NCI-H2029 (cell line): ENCODE measurements around the gene SERPING1.

ENCODE experiments used
- DNase-seq: peaks from one replicate; lab custom pipeline; 2025; lab: John Stamatoyannopoulos, UW

SERPING1 gene

DNA sequence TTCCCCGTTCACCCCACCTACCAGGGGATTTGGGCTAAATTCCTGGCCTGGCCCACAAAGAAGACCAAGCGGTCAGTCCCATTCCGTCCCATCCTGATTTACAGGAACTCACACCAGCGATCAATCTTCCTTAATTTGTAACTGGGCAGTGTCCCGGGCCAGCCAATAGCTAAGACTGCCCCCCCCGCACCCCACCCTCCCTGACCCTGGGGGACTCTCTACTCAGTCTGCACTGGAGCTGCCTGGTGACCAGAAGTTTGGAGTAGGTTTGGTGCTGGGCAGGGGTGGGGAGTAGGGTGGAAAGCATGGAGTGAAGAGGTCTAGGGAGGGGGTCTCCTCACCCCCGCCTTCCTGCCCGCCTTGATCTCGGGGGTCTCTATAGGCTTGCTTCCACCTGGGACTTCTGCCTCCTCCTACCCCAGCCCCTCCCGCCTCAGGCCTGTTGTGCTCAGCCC lies at the start of gene SERPING1:
Gene SERPING1, plus strand, starts transcription at position 225 of the 455 bp plus-strand sequence. CDS start 586 bp downstream, outside the sequence.
- DNase-seq = no peak

DNA sequence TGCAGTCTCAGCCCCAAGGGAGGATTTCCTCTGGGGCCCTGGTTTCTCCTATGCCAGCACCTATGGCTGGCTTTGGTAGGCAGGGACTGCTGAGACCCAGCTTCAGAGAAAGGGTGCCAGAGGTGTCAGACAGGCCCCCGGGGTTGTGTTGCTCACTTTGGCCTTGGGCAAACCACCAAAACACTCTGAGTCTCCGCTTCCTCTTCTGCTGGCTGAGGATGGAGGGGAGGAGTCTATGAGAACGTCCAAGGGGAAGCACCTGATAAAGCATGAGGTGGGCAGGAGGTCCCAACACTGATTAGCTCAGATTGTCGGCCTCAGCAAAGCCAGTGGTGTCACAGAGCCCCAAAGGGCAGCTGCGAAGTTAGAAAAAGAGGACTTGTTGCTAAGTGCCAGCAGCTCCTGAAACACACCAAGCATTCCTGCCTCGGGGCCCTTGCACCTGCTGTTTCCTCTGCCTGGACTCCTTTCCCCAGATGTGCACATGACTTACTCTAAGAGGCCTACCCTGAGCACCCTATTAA lies 49.6 kb upstream of the SERPING1 start:
- no peak for DNase-seq

DNA sequence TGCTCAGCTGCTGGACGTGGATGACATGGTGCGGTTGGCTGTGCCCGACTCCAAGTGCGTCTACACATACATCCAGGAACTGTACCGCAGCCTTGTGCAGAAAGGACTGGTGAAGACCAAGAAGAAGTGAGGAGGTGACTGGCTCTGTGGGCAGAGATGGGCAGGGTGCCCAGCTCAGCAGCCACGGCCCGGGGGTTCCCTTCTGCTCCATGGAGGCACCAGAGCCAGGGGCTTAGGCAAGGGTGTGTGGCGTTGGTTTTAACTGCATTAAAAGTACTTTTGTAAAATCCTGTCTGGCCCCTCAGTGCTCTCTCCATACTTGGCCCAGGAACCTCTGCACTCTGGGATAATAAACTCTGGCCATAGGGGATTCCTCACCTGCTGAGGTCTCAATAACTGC lies 47.5 kb upstream of the SERPING1 start:
- no peak for DNase-seq

DNA sequence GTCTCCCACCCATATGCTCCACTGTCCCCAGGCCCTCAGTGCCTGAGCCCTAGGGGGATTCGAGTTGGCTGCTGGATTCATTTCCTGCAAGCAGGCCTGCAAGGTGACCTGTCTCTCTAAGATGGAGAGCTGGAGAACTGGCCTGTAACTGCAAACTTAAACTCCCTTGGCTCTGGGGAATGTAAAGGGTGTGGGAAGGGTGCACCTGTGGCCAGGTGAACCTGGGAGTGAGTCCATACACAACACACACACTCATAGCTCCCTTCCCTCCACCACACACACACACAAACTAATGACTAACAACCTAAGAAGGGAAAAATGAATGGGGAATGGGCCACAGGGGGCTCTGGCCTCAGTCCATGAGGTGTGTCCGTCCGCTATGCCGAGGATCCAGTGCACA lies 45.5 kb upstream of the SERPING1 start:
- DNase-seq = no peak

DNA sequence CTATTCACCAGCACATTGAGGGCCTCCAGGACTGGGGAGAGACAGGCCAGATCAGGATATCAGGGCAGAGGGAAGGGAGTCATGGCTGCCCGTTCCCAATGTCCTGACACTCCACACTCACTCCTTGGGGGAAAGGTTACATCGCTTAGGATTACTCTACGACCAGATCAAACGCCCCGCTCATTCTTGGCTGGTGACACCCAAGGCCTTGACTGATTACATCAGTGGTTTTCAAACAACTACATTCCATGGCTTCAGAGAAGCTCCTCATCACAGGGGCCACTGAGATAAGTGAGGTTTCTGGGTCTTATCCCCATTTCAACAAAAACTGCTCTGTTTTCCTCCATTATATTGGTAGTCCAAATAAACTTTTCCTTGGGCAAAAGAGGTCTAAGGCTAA lies 45.0 kb upstream of the SERPING1 start:
- no peak for DNase-seq

DNA sequence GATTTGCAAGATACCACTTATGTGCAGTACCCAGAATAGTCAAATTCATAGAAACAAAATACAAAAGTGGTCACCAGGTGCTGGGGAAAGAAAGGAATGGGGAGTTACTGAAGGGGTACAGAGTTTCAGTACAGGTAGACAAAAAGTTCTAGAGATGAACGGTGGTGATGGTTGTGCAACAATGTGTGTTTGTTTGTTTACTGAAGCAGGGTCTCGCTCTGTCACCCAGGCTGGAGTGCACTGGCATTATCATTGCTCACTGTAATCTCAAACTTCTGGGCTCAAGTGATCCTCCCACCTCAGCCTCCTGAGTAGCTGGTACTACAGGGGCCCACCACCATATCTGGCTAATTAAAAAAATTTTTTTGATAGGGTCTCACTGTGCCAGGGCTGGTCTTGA lies 42.1 kb upstream of the SERPING1 start:
- DNase-seq = no peak

DNA sequence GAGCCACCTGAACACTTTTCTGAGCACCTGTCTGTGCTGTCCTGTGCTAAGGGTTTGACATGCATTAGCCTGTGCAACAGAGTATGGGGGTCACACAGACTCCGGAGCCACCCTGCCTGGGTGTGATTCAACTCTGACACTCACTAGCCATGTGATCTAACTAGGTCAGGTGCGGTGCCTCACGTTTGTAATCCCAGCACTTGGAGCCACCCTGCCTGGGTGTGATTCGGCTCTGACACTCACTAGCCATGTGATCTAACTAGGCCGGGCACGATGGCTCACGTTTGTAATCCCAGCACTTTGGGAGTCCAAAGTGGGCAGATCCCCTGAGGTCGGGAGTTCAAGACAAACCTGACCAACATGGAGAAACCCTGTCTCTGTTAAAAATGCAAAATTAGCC lies 41.4 kb upstream of the SERPING1 start:
- DNase-seq = no peak

DNA sequence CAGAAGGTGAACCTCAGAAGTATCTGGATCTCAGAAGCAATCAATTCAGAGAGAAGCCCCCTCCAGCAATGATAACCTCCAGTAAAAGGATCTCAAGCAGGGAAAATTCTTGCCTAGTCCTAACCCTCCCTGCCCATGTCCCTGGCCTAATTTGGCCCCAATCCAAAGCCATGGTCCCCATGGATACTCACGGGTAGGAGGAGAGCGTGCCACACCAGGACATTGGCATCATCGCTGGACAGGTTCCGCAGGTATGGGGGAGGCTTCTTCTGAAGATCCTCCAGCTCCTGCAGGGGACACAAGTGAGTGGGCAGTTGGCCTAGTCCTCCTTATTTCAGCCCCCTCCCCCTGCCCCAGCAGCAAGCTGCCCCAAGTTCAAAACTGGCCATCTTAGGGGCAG lies 37.3 kb upstream of the SERPING1 start:
- peak; percentile 23 for DNase-seq

DNA sequence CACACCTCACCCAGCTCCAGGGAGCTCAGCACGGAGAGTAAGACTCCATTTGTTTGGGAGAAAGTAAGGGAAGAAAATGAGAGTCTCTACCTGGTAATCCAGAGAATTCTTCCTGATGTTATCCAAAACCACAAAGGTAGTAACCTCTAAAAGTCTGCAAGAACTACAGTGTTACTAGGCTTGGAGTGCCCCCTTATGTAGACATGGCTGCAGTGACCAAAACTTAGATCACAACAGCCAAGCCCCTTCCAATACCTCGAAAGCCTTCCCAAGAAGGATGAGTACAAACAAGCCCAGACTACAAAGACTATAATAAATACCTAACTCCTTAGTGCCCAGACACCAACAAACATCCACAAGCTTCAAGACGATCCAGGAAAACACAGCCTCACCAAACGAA lies 34.9 kb upstream of the SERPING1 start:
- no peak for DNase-seq

DNA sequence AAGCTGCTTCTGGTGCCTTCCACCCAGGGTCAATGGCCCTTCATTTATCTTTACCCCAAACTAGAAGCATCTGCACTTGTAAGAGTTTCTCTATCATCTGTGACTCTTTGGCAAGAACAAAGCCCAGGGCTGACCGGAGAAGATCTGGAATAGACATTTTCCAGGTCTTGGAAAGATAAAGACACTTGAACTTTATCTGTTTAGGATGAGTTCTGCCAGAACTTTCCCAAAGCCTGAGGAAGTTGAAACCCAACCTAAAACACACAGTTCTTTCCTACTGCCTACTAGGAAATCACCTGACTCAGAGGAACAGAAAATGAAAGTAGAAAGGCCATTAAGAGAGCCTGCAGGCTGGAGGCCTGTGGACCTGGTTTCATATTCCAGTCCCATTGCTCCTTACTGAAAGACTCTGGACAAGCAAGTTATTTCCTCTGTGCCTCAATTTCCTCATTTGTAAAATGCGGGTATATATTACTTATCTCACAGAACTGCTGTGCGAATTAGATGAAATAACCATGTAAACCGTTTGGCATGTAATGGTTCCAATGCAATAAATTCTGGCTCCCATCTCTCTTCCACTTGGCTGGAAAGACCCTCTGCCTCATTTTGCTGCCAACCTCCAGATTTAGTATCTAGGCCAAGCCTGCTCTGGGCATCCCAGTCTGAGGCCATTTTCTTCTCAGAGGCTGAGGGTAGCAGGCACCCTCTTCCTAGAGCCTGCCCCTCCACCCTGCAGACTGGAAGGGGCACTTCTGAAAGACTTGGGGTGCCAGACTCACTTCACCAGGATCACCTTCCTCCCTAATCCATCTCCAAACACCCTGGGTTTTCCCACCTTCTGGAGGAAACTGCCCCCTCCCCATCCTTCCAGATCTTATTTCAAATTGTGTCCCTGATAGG lies 31.2 kb upstream of the SERPING1 start:
- peak; percentile 80 for DNase-seq

DNA sequence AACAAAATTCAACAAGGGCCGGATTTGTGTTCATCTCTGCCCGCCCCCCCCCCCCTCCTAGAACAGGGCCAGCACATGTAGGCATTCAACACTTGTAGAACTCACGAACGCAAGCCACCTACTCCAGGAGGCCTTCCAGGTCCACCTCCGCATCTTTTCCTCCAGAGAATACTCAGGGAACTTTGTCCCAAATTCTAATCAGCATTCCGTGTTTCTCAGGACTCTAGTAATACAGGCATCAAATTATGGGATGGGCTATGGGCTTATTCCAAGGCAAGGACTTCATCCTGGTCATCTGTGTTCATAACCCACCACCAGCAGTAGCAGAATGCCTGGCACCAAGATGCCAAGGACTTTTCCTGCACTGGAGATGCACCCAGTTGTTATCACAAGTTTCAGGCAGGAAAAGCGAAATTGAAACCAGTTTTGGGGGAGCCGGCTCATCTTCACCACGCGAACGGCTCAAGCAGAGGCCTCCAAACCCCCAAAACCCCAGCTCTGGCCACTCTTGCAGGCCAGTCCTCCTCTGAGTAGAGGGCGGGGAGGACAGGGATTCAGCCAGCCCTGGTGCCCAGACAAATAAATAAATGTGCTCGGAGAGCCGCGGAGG lies 30.5 kb upstream of the SERPING1 start:
- no peak for DNase-seq

DNA sequence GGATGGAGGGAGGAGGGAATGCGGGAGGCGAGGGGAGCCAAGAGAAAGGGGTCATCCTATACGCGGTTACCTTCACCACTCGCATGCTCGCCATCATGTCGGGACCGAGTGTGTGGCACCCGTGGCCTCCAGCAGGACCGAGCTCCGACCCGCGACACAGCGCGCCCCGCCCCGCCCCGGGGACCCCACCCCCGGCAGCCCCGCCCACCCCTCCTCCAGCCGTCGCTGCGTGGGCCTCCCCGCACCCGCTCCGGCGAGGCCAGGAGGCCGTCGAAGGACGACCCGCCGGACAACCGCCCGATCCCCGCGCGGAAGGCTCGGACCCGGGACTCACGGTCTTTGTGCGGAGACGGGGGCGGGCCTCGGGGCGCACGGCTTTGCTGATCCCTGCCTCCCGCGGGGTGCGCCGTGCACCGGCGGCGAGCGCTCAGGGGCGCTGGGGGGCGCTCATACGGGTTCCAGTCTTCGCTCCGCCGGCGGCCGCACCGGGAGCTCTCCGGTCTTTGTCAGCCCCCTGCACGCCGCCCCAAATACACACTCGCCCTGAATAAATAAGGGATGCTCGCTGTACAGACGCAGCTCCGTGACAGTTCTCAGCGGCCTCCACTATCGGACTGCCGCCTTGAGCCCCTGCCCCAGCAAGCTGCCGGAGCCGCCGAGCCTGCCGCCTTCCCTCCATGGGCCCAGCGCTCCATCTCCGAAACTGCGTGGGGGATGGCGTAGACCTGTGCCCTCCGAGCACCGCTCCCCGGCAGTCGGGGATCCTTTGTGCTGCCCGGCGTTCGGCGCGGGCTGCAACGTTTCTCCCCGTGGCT lies 29.8 kb upstream of the SERPING1 start, which contains the start of gene UBE2L6:
Gene UBE2L6, minus strand, starts transcription at position 158 of the 815 bp plus-strand sequence. Its CDS starts 61 bp downstream, at position 97.
- DNase-seq = no peak

DNA sequence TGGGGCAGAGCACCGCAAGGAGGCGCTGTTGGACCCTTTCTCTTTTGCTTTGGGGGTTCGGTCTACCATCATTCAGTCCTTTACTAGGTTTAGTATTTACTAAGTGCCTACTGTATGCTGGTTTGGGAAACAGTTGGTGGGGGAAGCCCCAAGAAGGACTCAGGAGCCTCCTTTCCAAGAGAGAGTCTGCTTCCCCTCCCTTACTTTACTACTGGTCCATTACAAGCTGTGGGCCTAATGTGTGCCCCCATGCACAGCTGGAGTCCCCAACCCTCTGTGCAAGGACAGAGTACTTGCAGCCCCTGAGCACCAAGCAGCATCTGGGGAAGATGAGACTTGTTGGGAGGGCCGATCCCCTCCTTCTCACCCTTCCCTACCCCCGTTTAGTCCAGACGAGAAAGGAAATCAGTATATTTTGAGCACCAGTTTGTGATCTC lies 29.1 kb upstream of the SERPING1 start:
- DNase-seq = peak; percentile 62

DNA sequence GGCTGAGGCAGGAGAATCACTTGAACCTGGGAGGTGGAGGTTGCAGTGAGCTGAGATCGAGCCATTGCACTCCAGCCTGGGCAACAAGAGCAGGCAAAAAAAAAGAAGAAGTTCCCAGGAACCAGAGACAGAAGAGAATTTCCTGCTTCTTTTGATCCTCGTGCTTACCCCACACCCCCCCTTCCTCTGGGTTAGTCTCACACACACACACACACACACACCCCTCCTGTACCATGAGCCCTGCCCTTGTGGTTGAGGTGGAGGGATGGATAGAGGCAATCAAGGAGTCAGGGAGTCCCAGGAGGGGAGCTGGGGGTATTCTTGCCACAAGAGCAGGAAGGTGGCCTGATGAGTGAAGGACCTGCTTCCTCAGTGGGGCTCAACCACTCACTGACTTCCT lies 25.9 kb upstream of the SERPING1 start:
- DNase-seq = no peak

DNA sequence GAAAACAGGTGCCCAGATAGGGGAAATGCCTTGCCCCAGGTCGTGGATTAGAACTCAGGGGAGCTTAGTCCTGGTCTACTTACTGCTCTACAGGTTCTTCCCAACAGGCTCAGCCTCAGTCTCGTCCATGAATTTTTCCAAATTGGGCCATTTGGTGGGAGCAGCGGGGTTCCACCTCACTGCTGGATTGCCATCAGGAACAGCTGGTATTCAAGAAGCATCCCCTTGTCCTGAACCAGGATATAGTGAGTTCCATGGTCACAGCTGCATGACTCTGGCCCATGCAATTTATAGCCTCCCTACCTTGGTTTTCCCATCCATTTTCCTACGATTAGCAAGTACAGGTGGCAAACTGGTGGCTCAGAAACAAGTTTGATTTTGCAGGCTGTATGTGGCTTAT lies 23.4 kb upstream of the SERPING1 start:
- DNase-seq = no peak

DNA sequence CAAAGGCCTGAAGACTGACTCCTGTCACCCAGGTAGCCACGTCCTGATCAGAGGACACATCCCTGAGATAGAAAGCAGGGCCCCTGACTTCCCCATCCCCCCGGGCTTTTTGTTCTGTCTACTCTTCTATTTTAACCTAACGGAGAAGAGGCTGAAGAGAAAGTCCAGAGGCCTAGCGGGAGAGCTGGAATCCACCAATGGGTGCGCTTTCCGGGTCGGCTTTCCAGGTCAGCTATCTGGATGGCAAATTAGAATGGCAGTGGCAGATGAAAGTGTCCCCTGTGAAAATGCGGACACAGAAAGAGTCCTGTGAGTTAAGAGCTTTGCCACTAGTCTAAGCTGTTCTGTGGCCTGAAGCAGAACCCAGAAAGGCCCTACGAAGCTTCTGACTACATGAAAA lies 13.1 kb upstream of the SERPING1 start:
- no peak for DNase-seq

DNA sequence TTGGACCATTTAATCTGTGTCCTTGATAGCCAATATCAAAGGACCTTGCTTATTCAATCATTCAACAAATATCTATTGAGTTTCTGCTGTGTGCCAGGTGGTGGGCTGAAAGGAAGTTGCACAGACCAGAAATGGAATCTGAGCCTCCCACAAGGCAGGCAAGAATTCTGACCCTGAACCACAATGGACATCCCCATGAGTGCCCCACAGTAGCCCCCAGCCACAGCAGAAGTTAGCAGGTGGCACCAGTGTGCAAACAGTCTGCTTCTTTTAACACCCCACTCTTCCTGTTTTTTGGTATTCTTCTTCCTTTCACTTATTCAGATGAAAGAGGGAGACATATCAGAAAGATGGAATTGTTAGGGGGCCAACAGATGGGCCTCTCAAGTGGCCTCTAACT lies 12.2 kb upstream of the SERPING1 start:
- no peak for DNase-seq

DNA sequence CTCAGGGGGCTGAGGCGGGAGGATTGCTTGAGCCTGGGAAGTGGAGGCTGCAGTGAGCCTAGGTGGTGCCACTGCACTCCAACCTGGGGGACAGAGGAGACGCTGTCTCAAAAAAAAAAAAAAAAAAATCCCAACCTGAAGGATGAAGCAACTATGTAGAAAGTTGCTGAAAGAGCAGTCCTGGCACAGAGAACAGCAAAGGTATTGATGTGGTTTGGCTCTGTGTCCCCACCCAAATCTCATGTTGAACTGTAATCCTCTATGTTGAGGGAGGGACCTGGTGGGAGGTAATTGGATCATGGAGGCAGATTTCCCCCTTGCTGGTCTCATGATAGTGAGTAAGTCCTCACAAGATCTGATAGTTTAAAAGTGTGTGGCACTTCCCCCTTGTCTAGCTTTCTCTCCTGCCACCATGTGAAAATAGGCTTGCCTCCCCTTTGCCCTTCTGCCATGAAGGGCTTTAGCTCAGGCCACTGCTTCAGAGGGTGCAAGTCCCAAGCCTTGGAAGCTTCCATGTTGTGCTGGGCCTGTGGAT lies 10.7 kb upstream of the SERPING1 start:
- DNase-seq = no peak

DNA sequence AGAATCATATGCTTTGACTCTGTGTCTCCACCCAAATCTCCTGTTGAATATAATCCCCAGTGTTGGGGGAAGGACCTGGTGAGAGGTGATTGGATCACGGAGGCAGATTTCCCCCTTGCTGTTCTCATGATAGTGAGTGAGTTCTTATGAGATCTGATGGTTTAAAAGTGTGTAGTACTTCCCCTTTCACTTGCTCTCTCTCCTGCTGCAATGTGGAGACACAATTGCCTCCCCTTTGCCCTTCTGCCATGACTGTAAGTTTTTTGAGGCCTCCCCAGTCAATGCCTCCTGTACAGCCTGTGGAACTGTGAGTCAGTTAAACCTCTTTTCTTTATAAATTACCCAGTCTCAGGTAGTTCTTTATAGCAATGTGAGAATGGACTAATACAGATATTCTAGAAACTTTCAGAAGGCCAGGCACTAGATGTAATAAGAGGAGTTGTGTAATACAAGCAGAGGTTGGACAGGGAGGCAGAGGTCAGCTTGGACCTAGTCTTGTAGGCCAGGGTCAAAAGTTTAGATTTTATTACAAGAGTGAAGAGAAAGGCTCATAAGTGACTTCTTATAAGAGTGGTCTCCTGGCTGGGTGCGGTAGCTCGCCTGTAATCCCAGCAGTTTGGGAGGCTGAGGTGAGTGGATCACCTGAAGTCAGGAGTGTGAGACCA lies 9.3 kb upstream of the SERPING1 start:
- DNase-seq = no peak

DNA sequence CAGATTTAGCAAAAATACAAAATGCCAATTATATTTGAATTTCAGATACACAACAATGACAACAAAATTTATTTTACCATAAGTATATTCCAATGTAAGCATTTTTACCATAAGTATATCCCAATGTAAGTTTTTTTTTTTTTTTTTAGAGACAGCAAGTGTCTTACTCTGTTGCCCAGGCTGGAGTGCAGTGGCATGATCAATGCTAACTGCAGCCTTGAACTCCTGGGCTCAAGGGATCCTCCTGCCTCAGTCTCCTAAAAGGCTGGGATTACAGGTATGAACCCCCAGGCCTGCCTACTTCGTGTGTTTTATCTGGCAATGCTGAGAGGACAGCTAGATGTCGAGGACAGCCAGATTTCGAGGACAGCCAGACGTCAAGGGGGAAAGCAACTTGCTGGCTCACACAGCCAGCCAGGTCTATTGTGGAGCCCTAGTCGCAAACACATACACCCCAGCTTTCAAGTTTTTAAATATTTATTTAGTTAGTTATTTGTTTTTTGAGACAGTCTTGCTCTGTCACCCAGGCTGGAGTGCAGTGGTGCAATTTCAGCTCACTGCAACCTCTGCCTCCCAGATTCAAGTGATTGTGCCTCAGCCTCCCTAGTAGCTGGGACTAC lies 1.1 kb upstream of the SERPING1 start:
- DNase-seq = no peak
